ENCODE measurements around the gene ACTR1B.
"Not testable (repeated sequence)": the region's sequence is repeated elsewhere in the genome, so short reads cannot be mapped to it uniquely, and the experiment has no call there.

Gene ACTR1B

DNA sequence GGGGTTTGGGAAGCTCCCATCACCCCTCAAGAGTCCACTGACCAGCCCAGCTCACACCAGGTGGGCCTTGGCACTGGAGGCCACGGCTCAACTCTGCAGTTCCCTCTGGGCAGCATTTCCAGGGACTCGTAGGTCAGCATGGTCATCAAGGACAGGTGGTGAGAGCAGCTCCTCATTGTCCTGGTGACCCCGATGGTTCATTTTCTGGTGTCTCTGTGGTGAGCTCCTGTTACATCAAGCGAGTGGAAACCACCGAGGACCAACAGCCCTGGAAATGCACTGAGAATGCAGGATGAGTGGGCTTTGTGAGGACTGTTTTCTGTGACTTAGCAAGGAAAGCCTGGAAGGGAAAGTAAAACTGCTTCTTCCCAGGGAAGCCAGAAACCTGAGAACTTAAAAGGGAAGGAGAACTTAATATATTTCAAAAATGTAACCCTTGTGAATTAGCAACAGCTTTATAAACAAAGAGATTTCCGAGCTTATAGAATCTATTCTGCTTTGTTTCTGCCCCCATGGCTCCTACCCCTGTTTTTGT, 8.8 kb upstream of the ACTR1B start:
- H2BK12ac ChIP-seq (ENCODE audit: low read length in 2 of 2); H3K79me1 ChIP-seq (replicated peaks; ENCODE audit: low read length, poor library complexity, severe bottlenecking); H2AFZ ChIP-seq (ENCODE audit: low read depth, low read length); H3K4ac ChIP-seq (ENCODE audit: low read depth in 1 of 2, low read length in 2 of 2); H2BK120ac ChIP-seq (ENCODE audit: low read depth, low read length); H4K8ac ChIP-seq (ENCODE audit: low read length); H3K9me3 ChIP-seq (ENCODE audit: control insufficient read depth, low read length); H2AK5ac ChIP-seq (ENCODE audit: low read length, severe bottlenecking); H3K4me3 ChIP-seq (ENCODE audit: insufficient read depth in 1 of 2, low read depth in 1 of 2, low read length in 2 of 2); H3K14ac ChIP-seq (ENCODE audit: low read length in 2 of 2); H3K9ac ChIP-seq (ENCODE audit: low read length); DNase-seq; H3K27me3 ChIP-seq (ENCODE audit: control insufficient read depth in 1 of 2, insufficient read depth in 1 of 2, low read length in 2 of 2); H4K91ac ChIP-seq (ENCODE audit: low read length); H3K23ac ChIP-seq (ENCODE audit: low read length in 2 of 2); H2BK15ac ChIP-seq (ENCODE audit: low read depth, poor library complexity, severe bottlenecking); H3K27ac ChIP-seq (ENCODE audit: low read length, poor library complexity, severe bottlenecking); H3K4me2 ChIP-seq (ENCODE audit: low read length, poor library complexity, severe bottlenecking); H2BK5ac ChIP-seq (ENCODE audit: low read depth, low read length, poor library complexity, severe bottlenecking); H3K36me3 ChIP-seq (ENCODE audit: control insufficient read depth in 1 of 2, insufficient read depth in 2 of 2, low read depth in 1 of 2, low read length in 2 of 2); H3K18ac ChIP-seq (ENCODE audit: low read depth in 1 of 2, low read length in 2 of 2); H3K4me1 ChIP-seq (ENCODE audit: control insufficient read depth, insufficient read depth, low read depth, low read length): not testable (repeated sequence)
- 96% methylated on average over 6 of the region's 6 CpGs for WGBS

DNA sequence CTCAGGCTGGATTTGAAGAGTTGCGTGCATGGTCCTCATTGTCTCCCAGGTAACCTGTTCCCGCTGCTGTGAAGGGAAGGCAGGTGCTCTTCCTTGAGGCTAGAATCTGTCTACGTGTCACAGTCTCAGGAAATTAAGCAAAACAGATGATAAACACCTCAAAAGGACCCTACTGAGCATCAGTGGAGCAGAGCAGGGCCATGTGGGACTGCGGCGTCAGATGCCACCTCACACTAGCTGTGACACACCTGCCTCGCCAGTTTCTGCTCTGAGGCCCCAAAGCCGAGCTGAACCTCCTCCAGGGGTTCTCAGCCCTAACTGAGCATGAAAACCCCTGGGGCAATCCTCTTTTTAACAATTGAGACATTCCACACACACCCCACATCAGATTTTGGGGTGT, 7.7 kb upstream of the ACTR1B start:
- Histone ChIP-seq H3K9me3 (ENCODE audit: control insufficient read depth, low read length) (no peaks in the 10 kb centered on the region), H2AFZ (ENCODE audit: low read depth, low read length) (no peak overlapping the region), H3K79me1 (replicated peaks; ENCODE audit: low read length, poor library complexity, severe bottlenecking) (no peaks in the 10 kb centered on the region), H3K4me3 (ENCODE audit: insufficient read depth in 1 of 2, low read depth in 1 of 2, low read length in 2 of 2) (no peak overlapping the region), H3K14ac (ENCODE audit: low read length in 2 of 2) (no peak overlapping the region), H3K27me3 (ENCODE audit: control insufficient read depth in 1 of 2, insufficient read depth in 1 of 2, low read length in 2 of 2) (no peaks in the 10 kb centered on the region), H3K4me2 (ENCODE audit: low read length, poor library complexity, severe bottlenecking) (no peak overlapping the region), H3K36me3 (ENCODE audit: control insufficient read depth in 1 of 2, insufficient read depth in 2 of 2, low read depth in 1 of 2, low read length in 2 of 2) (no peaks in the 10 kb centered on the region), H2BK5ac (ENCODE audit: low read depth, low read length, poor library complexity, severe bottlenecking) (no peak overlapping the region), H3K4me1 (ENCODE audit: control insufficient read depth, insufficient read depth, low read depth, low read length) (no peaks in the 10 kb centered on the region), H2AK5ac (ENCODE audit: low read length, severe bottlenecking) (no peak overlapping the region), H2BK12ac (ENCODE audit: low read length in 2 of 2) (no peak overlapping the region), H2BK15ac (ENCODE audit: low read depth, poor library complexity, severe bottlenecking) (no peak overlapping the region), H2BK120ac (ENCODE audit: low read depth, low read length) (no peak overlapping the region), H3K23ac (ENCODE audit: low read length in 2 of 2) (no peak overlapping the region), H3K18ac (ENCODE audit: low read depth in 1 of 2, low read length in 2 of 2) (no peak overlapping the region), H4K91ac (ENCODE audit: low read length) (no peak overlapping the region), H4K8ac (ENCODE audit: low read length) (no peak overlapping the region), H3K27ac (ENCODE audit: low read length, poor library complexity, severe bottlenecking) (no peak overlapping the region), H3K9ac (ENCODE audit: low read length) (no peak overlapping the region), H3K4ac (ENCODE audit: low read depth in 1 of 2, low read length in 2 of 2) (no peak overlapping the region)
- no peak for DNase-seq
- 98% methylated on average over 6 of the region's 7 CpGs for whole genome bisulfite sequencing

DNA sequence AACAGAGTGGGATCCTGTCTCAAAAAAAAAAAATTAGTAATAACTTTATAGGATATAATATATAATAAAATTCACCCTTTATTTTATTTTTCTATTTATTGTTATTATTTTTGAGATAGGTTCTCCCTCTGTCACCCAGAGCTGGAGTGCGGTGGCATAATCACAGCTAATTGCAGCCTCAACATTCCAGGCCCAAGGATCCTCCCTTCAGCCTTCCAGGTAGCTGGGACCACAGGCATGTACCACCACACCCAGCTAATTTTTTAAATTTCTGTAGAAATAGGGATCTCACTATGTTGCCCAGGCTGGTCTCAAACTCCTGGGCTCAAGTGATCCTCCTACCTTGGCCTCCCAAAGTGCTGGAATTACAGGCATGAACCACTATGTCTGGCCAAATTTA, 6.6 kb upstream of the ACTR1B start:
- 86% methylated on average over 1 of the region's 1 CpG for WGBS

DNA sequence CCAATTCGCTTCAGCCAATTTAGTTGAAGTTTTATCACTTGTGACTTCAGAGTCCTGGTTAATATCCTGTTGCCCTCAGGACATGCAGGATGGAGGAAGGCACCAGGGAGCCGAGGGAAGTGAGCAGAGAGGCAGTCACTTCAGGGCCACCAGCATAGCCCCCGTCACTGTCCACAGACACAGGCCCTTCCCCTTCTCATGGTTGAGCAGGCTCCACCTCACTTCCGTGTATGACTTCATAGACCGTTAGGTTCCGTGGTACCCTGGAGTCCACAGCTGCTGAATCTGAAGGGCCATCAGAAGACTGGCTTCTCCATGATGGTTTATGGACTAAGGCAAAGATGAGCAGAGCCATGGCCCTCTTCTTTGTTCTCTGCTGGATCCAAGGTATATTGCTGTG, 5.6 kb upstream of the ACTR1B start, which contains the start of gene C2orf92:
Gene C2orf92 (plus strand): TSS at position 266 of the 400 bp plus-strand sequence. CDS start 76 bp downstream, at position 342.
- no peak for DNase-seq
- Histone ChIP-seq H3K36me3 (ENCODE audit: control insufficient read depth in 1 of 2, insufficient read depth in 2 of 2, low read depth in 1 of 2, low read length in 2 of 2) (no peaks in the 10 kb centered on the region), H3K4me3 (ENCODE audit: insufficient read depth in 1 of 2, low read depth in 1 of 2, low read length in 2 of 2) (no peak within 1 kb of the TSS), H3K4ac (ENCODE audit: low read depth in 1 of 2, low read length in 2 of 2) (no peak within 1 kb of the TSS), H2BK120ac (ENCODE audit: low read depth, low read length) (no peak within 1 kb of the TSS), H4K8ac (ENCODE audit: low read length) (no peak within 1 kb of the TSS), H3K27me3 (ENCODE audit: control insufficient read depth in 1 of 2, insufficient read depth in 1 of 2, low read length in 2 of 2) (no peaks in the 10 kb centered on the region), H2AK5ac (ENCODE audit: low read length, severe bottlenecking) (no peak within 1 kb of the TSS), H3K23ac (ENCODE audit: low read length in 2 of 2) (no peak within 1 kb of the TSS), H2BK5ac (ENCODE audit: low read depth, low read length, poor library complexity, severe bottlenecking) (no peak within 1 kb of the TSS), H2AFZ (ENCODE audit: low read depth, low read length) (no peak within 1 kb of the TSS), H3K4me2 (ENCODE audit: low read length, poor library complexity, severe bottlenecking) (no peak within 1 kb of the TSS), H3K4me1 (ENCODE audit: control insufficient read depth, insufficient read depth, low read depth, low read length) (peaks cover 1% of the 10 kb centered on the region), H2BK15ac (ENCODE audit: low read depth, poor library complexity, severe bottlenecking) (no peak within 1 kb of the TSS), H3K14ac (ENCODE audit: low read length in 2 of 2) (no peak within 1 kb of the TSS), H3K9ac (ENCODE audit: low read length) (no peak within 1 kb of the TSS), H3K79me1 (replicated peaks; ENCODE audit: low read length, poor library complexity, severe bottlenecking) (peaks cover 2% of the 10 kb centered on the region), H3K18ac (ENCODE audit: low read depth in 1 of 2, low read length in 2 of 2) (no peak within 1 kb of the TSS), H3K9me3 (ENCODE audit: control insufficient read depth, low read length) (no peaks in the 10 kb centered on the region), H3K27ac (ENCODE audit: low read length, poor library complexity, severe bottlenecking) (no peak within 1 kb of the TSS), H4K91ac (ENCODE audit: low read length) (no peak within 1 kb of the TSS), H2BK12ac (ENCODE audit: low read length in 2 of 2) (no peak within 1 kb of the TSS)
- 95% methylated on average over 6 of the region's 6 CpGs for WGBS

More for the DNA sequence above, 6.6 kb upstream of the ACTR1B start:
- Histone ChIP-seq H3K9ac (ENCODE audit: low read length) (no peak overlapping the region), H2BK120ac (ENCODE audit: low read depth, low read length) (no peak overlapping the region), H3K4ac (ENCODE audit: low read depth in 1 of 2, low read length in 2 of 2) (no peak overlapping the region), H4K91ac (ENCODE audit: low read length) (no peak overlapping the region), H3K14ac (ENCODE audit: low read length in 2 of 2) (no peak overlapping the region), H3K4me1 (ENCODE audit: control insufficient read depth, insufficient read depth, low read depth, low read length) (no peaks in the 10 kb centered on the region), H3K18ac (ENCODE audit: low read depth in 1 of 2, low read length in 2 of 2) (no peak overlapping the region), H2AK5ac (ENCODE audit: low read length, severe bottlenecking) (no peak overlapping the region), H3K4me3 (ENCODE audit: insufficient read depth in 1 of 2, low read depth in 1 of 2, low read length in 2 of 2) (no peak overlapping the region), H4K8ac (ENCODE audit: low read length) (no peak overlapping the region), H3K79me1 (replicated peaks; ENCODE audit: low read length, poor library complexity, severe bottlenecking) (no peaks in the 10 kb centered on the region), H2AFZ (ENCODE audit: low read depth, low read length) (no peak overlapping the region), H3K9me3 (ENCODE audit: control insufficient read depth, low read length) (no peaks in the 10 kb centered on the region), H3K36me3 (ENCODE audit: control insufficient read depth in 1 of 2, insufficient read depth in 2 of 2, low read depth in 1 of 2, low read length in 2 of 2) (no peaks in the 10 kb centered on the region), H3K27ac (ENCODE audit: low read length, poor library complexity, severe bottlenecking) (no peak overlapping the region), H3K4me2 (ENCODE audit: low read length, poor library complexity, severe bottlenecking) (no peak overlapping the region), H2BK15ac (ENCODE audit: low read depth, poor library complexity, severe bottlenecking) (no peak overlapping the region), H2BK5ac (ENCODE audit: low read depth, low read length, poor library complexity, severe bottlenecking) (no peak overlapping the region), H2BK12ac (ENCODE audit: low read length in 2 of 2) (no peak overlapping the region), H3K23ac (ENCODE audit: low read length in 2 of 2) (no peak overlapping the region), H3K27me3 (ENCODE audit: control insufficient read depth in 1 of 2, insufficient read depth in 1 of 2, low read length in 2 of 2) (no peaks in the 10 kb centered on the region)
- no peak for DNase-seq

All from mesenchymal stem cell (in vitro differentiated cells and primary cell).